Measurements from ENCODE around the gene ETHE1. TPM values are rescaled to one million over a fixed set of nuclear protein-coding genes. Genes with fewer than 3 reads are reported as not detected.

ETHE1 gene
- total RNA-seq, 1 donor from 2014 or later, result 118 TPM

DNA sequence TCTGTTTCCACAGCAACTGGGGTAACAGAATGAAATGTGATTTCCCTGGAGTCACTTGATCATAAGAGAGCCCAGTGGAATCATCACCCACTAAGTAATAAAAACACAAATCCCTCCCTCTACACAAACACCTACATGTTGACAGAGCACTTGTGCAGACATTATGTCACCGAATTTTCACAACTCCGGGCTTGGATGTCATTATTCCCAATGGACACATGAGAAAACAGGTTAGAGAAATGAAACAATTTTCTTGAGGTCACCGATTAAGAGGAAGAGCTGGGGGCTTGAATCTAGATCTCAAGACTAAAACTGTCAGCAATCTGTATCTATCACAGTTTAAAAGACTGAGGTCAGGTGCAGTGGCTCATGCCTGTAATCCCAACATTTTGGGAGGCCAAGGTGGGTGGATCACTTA, 45.2 kb upstream of the ETHE1 start:
- Histone ChIP-seq H3K27me3 (no peaks in the 10 kb centered on the region), H3K9me3 (no peaks in the 10 kb centered on the region), H3K27ac (no peak overlapping the region), H3K4me3 (no peak overlapping the region), H3K4me1 (peaks cover 8 to 9% of the 10 kb centered on the region in 2 donors), H3K36me3 (no peaks in the 10 kb centered on the region)
- DNase-seq (ENCODE audit: low spot score in 2 of 2), result no peak
- intact Hi-C loops (cut with DNase I), result no loop called here
- TF ChIP-seq, protein P1, sequence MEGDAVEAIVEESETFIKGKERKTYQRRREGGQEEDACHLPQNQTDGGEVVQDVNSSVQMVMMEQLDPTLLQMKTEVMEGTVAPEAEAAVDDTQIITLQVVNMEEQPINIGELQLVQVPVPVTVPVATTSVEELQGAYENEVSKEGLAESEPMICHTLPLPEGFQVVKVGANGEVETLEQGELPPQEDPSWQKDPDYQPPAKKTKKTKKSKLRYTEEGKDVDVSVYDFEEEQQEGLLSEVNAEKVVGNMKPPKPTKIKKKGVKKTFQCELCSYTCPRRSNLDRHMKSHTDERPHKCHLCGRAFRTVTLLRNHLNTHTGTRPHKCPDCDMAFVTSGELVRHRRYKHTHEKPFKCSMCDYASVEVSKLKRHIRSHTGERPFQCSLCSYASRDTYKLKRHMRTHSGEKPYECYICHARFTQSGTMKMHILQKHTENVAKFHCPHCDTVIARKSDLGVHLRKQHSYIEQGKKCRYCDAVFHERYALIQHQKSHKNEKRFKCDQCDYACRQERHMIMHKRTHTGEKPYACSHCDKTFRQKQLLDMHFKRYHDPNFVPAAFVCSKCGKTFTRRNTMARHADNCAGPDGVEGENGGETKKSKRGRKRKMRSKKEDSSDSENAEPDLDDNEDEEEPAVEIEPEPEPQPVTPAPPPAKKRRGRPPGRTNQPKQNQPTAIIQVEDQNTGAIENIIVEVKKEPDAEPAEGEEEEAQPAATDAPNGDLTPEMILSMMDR (IDR thresholded peaks at IDR 0.05), result no peak

DNA sequence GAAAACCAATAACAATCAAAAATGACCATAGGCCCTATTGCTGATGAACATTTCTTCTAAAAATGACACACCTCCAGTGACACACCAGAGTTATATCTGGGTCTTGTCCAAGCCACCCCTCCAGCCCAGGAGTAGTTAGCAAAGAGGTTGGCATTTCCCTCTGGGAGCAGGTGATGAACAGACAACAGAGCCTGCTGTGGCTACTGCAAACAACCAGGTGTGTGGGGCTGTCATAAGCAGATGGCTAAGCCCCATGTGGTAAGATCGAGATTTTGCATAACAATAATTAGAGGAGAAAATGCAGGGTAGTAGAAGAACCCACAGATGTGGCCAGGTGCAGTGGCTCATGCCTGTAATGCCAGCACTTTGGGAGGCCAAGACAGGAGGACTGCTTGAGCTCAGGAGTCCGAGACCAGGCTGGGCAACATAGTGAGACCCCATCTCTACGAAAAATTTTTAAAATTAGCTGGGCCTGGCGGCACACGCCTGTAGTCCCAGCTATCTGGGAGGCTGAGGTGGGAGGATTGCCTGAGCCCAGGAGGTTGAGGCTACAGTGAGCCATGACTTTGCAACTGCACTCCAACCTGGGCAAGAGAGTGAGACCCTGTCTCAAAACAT, 43.3 kb upstream of the ETHE1 start:
- intact Hi-C loops (cut with DNase I), result no loop called here
- peaks cover 3 to 9% of the 10 kb centered on the region in 2 donors for H3K4me1 ChIP-seq
- TF ChIP-seq, protein P1 (IDR thresholded peaks at IDR 0.05), result no peak

DNA sequence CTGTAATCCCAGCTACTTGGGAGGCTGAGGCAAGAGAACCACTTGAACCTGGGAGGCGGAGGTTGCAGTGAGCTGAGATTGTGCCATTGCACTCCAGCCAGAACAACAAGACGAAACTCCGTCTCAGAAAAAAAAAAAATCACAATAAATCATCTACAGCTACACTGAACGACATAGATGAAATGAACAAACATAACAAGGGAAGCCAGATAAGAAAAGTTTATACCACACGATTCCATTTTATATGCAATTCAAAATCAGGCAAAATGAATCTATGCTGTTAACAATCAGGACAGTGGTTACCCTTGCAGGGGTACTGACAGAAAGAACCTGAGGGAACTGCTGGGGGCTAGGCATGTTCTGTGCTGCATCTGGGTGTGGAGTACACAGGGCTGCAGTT, 42.7 kb upstream of the ETHE1 start:
- no peak for DNase-seq (ENCODE audit: low spot score in 2 of 2)
- Histone ChIP-seq H3K36me3 (no peaks in the 10 kb centered on the region), H3K4me3 (no peak overlapping the region), H3K4me1 (peaks cover 1 to 7% of the 10 kb centered on the region in 2 donors), H3K9me3 (no peaks in the 10 kb centered on the region), H3K27me3 (no peaks in the 10 kb centered on the region), H3K27ac (no peak overlapping the region)
- intact Hi-C loops (cut with DNase I), result no loop called here
- TF ChIP-seq, protein P1 (IDR thresholded peaks at IDR 0.05), result no peak

More for the DNA sequence above, 43.3 kb upstream of the ETHE1 start:
- no peak overlapping the region for H3K4me3 ChIP-seq
- no peaks in the 10 kb centered on the region for H3K9me3 ChIP-seq
- H3K27me3 ChIP-seq, result no peaks in the 10 kb centered on the region
- H3K36me3 ChIP-seq, result no peaks in the 10 kb centered on the region
- DNase-seq (ENCODE audit: low spot score in 2 of 2), result no peak
- no peak overlapping the region for H3K27ac ChIP-seq

DNA sequence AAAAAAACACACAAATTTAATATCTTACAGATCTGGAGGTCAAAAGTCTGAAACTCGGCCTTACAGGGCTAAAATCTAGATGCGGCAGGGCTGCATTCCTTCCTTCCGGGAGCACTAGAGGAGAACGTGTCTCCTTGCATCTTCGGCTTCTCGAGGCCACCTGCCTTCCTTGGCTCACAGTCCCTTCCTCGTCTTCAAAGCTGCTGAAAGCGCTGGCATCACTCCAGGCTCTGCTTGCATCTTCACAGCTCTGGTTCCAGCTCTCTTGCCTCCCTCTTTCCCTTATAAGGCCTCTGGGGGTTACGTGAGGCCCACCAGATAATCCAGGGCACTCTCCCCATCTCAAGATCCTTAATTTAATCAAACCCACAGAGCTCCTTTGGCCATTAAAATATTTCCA, 37.8 kb upstream of the ETHE1 start:
- H3K4me3 ChIP-seq, result no peak overlapping the region
- peaks cover 4 to 13% of the 10 kb centered on the region in 2 donors for H3K4me1 ChIP-seq
- H3K36me3 ChIP-seq, result peaks cover 7% of the 10 kb centered on the region in 2 donors
- DNase-seq (ENCODE audit: low spot score in 2 of 2), result no peak
- TF ChIP-seq, protein P1 (IDR thresholded peaks at IDR 0.05), result no peak
- no peak overlapping the region for H3K27ac ChIP-seq
- no peaks in the 10 kb centered on the region for H3K27me3 ChIP-seq
- intact Hi-C loops (cut with DNase I), result no loop called here
- no peaks in the 10 kb centered on the region for H3K9me3 ChIP-seq

DNA sequence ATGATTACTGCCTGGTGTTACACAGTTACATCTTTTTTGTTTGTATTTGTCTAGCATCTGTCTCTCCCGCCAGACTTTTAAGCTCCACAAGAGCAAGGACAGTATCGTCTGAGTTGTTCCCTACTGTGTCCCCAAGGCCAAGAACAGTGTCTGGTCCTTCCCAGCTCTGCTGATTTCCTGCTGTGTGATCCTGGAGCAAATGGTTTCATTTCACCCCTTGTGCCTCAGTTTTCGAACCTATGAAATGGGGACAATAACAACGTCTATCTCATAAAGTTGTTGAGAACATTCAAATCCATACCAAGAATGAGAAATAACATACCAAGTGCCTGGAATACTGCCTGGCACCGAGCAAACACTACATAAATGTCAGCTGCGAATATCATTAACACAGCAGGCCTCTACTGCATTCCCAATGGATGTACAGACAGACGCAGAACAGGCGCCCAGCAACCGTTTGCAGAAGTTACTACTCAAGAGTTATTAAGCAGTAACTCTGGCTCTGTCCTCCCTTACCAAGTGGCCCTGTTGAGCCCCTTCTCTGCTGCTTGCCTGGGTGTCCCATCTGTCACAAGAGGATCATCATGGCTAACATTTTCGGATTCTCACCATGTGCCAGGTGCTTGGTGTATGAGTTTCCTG, 36.9 kb upstream of the ETHE1 start:
- H3K4me3 ChIP-seq, result no peak overlapping the region
- H3K27me3 ChIP-seq, result no peaks in the 10 kb centered on the region
- no peaks in the 10 kb centered on the region for H3K9me3 ChIP-seq
- TF ChIP-seq, protein P1 (IDR thresholded peaks at IDR 0.05), result no peak
- peak overlapping the region; percentile 73 to 84 for H3K27ac ChIP-seq
- intact Hi-C loops (cut with DNase I), result no loop called here
- peaks cover 4 to 13% of the 10 kb centered on the region in 2 donors for H3K4me1 ChIP-seq
- DNase-seq (ENCODE audit: low spot score in 2 of 2), result no peak
- peaks cover 7 to 12% of the 10 kb centered on the region in 2 donors for H3K36me3 ChIP-seq

All from ascending aorta (tissue), 2 donors.